Measurements from ENCODE around the gene BCL11A. TPM values are rescaled to one million over a fixed set of nuclear protein-coding genes. Genes with fewer than 3 reads are reported as not detected.

The BCL11A gene
- total and polyA plus RNA-seq, 2 of the 13 experiments (the other 11 are each of a cell fraction or from before 2014, with no cell fraction given) = not detected

GRCh38 chr2:60570251-60570650 is 16.8 kb upstream of the BCL11A start (continued):
- TF ChIP-seq HMG20A (CRISPR knock-in tag; IDR thresholded peaks at IDR 0.05; ENCODE audit: borderline replicate concordance) (no peak), TFDP2 (CRISPR knock-in tag; IDR thresholded peaks at IDR 0.05) (no peak), FOXK1 (CRISPR knock-in tag; IDR thresholded peaks at IDR 0.05; ENCODE audit: borderline replicate concordance, low read depth) (no peak), KLF9 (CRISPR knock-in tag; IDR thresholded peaks at IDR 0.05; ENCODE audit: low read depth) (no peak), SRSF4 (IDR thresholded peaks at IDR 0.05; ENCODE audit: low read depth, low read length, poor library complexity, severe bottlenecking) (no peak), ZNF17 (CRISPR knock-in tag; IDR thresholded peaks at IDR 0.05) (no peak), ZBTB37 (CRISPR knock-in tag; IDR thresholded peaks at IDR 0.05) (no peak), ZNF629 (CRISPR knock-in tag; conservative IDR thresholded peaks at IDR 0.05) (no peak), KDM1A (CRISPR knock-in tag; IDR thresholded peaks at IDR 0.05) (no peak), THYN1 (CRISPR knock-in tag; IDR thresholded peaks at IDR 0.05; ENCODE audit: borderline replicate concordance, low read depth) (no peak), SNAPC2 (CRISPR knock-in tag; IDR thresholded peaks at IDR 0.05) (no peak), DNMT1 (CRISPR knock-in tag; IDR thresholded peaks at IDR 0.05) (no peak), TBP (CRISPR knock-in tag; IDR thresholded peaks at IDR 0.05) (no peak), E2F5 (CRISPR knock-in tag; conservative IDR thresholded peaks at IDR 0.05) (no peak)

All from HepG2 (cell line).